GM18907 (cell line): ENCODE measurements around the gene ZNF816.
A peak's percentile ranks its signal among the peaks of the same experiment; 100 is the strongest.
"Not testable (repeated sequence)": the region's sequence is repeated elsewhere in the genome, so short reads cannot be mapped to it uniquely, and the experiment has no call there.

ENCODE experiments used
- ATAC-seq: cut with Tn5 transposase; IDR thresholded peaks from one replicate; pipeline ENCODE4 v1.9.1; 2021; ENCODE audit warnings: mild to moderate bottlenecking, moderate library complexity; ENCODE audit not compliant: unreplicated experiment

The ZNF816 gene

DNA sequence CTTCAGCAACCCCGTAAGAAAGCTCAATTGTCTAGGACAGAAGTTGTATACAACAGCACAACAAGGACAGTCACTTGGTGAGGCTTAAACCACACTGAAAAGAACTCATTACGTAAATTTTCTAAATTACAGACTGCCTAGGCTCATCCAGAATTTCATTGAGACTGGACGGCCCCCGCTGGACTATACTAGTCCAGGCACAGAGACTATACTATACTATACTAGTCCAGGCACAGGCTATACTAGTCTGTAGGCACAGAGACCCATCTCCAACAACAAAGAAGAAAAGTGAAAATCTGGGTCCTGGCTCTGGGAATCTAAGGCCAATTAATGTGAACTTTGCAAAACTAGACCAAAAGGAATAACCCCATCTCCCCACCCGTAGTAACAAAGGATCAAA lies 700 bp downstream of the ZNF816 start:
- ATAC-seq: no peak

DNA sequence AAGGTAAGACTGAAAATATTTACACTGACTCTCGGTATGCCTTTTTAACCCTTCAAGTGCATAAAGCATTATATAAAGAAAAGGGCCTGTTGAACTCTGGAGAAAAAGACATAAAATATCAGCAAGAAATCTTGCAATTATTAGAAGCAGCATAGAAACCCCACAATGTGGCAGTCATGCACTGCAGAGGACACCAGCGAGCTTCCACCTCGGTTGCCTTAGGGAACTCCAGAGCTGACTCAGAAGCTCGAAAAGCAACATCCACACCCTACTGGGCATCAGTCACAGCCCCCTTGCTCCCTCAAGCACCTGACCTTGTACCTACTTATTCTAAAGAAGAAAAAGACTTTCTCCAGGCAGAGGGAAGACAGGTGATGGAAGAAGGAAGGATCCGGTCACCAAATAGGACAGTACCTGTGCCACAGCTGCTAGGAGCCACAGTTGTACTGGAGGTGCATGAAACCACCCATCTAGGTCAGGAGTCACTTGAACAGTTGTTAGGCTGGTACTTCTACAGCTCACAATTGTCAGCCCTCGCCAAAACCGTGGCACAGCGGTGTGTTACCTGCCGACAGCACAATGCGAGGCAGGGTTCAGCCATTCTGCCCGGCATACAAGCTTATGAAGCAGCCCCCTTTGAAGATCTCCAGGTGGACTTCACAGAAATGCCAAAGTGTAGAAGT lies 2.9 kb downstream of the ZNF816 start:
- ATAC-seq: no peak

DNA sequence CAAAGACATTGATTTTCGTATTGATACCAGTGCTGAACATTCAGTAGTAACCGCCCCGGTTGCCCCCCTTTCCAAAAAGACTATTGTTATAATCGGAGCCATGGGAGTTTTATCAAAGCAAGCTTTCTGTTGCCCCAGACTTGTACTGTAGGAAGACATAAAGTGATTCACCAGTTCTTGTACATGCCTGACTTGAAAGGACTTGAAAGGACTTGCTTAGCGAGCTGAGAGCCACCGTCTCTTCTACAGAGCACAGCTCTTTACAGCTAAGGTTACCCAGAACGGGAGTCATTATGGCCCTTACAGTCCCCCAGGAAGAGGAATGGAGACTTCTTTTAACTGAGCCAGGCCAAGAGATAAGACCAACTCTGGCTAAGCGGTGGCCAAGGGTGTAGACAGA lies 5.1 kb downstream of the ZNF816 start:
- ATAC-seq: no peak

DNA sequence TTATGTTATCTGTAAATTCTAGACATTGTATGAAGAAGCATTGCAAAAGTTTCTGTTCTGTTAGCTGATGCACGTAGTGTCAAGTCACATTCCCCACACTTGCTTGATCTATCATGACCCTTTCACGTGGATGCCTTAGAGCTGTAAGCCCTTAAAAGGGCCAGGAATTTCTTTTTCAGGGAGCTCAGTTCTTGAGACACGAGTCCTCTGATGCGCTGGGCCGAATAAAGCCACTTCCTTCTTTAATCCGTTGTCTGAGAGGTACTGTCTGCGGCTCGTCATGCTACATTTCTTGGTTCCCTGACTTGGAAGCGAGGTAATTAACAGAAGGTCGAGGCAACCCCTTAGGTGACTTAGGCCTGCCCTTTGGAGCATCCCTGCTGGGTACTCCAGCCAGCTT lies 5.8 kb downstream of the ZNF816 start:
- no peak for ATAC-seq

DNA sequence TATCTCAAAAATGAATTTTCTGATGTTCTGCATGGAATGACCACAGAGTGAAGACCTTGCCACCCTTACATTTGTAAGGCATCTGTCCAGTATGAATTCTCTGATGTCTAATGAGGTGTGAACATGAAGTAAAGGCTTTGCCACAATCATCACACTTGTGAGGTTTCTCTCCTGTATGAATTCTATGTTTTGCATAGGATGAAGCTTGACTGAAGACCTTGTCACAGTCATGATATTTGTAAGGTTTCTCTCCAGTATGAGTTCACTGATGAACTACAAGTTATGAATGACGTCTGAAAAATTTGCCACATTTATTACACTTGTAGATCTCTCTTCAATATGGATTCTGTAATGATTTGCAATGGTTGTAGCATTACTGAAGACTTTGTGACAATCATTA lies 13.3 kb downstream of the ZNF816 start:
- no peak for ATAC-seq

DNA sequence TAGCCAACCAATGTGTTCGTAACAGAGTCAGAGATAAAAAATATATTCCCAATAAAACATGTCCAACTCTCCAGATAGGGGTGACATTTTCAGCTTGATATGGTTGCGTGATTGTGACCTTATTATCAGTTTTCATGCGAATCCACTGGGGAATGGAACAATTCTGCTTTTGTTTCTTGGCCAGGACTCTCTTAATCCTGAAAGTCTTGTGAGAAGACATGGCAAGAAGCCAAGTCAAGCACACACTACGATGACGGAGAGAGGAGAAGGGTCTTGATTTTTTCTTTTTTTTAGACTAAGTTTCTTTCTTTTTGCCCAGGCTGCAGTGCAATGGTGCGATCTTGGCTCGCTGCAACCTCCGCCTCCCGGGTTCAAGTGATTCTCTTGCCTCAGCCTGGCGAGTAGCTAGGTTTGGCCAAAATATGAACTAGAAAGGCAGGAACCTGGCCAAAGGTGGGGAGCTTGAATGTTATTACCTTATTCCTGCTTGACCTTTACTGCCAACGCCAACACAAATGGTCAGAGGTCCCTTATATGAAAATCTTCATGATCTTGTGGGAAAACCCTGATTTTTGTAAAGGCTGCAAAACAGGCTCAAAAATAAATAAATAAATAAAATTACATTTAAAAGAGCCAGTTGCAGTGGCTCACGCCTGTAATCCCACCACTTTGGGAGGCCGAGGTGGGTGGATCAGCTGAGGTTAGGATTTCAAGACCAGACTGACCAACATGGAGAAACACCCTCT lies 14.5 kb downstream of the ZNF816 start:
- ATAC-seq: no peak

DNA sequence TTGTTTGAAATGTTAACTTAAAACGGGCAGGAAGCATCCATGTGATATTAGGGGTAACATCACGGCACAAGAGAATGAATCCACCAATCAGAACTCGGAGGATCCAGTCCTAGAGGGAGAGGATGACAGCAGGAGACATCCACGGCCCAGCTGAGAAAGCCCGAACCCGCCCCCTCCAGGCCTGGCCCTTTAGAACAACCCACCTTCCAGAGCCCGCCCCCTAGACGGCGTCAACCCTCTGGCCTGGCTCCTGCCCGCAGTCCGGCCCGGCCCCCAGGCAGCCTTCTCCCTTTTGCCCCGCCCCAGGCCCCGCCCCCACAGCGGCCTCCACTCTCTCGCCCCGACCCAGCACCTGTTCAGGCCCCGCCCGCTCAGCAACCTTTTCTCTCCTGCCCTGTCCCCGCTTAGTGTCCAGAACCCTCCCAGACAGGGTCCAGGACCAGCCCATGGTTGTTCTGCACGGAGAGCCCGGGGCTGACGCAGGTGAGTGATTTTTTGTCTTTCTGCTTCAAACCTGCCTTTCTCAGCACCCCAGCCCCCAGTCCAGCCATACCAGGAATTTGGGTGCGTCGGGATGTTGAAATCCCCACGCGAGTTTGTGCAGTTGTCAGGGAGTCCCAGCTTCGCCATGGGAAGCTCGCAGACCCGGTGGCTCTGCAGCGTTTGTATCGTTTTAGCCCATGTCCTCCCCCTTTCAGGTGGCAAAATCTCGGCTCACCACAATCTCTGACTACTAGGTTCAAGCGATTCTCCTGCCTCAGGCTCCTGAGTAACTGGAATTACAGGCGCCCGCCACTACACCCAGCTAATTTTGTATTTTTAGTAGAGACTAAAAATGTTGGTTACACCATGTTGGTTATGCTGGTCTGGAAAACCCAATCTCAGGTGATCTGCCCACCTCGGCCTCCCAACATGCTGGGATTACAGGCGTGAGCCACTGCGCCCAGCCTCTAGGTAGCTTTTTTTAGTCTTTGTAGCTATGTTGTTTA lies 16.1 kb downstream of the ZNF816 start:
- no peak for ATAC-seq

DNA sequence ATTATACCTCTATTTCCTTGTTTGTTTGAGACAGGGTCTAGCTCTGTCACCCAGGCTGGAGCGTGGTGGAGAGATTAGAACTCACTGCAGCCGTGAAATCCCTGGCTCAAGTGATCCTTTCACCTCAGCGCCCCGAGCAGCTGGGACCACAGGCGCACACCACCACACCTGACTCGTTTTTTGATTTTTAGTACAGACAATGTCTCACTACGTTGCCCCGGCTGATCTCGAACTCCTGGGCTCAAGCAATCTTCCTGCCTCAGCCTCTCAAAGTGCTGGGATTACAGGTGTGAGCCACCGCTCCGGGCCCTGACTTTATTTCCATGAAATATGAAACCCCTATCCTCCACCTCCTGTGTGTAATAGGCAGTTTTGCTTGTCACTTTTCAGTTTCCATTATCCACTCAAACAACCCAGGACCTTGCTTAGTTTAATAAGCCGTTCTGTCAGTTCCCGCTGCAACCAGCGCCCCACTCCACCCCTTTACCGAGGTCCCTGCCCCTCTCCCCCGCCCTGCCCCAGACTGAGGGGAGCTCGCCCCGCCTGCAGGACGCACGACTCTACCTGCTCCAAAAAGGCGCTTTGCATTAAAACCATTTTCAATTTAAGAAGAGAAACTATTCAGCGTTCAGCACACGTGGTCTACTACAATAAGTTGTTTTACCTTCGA lies 16.9 kb downstream of the ZNF816 start:
- no peak for ATAC-seq

DNA sequence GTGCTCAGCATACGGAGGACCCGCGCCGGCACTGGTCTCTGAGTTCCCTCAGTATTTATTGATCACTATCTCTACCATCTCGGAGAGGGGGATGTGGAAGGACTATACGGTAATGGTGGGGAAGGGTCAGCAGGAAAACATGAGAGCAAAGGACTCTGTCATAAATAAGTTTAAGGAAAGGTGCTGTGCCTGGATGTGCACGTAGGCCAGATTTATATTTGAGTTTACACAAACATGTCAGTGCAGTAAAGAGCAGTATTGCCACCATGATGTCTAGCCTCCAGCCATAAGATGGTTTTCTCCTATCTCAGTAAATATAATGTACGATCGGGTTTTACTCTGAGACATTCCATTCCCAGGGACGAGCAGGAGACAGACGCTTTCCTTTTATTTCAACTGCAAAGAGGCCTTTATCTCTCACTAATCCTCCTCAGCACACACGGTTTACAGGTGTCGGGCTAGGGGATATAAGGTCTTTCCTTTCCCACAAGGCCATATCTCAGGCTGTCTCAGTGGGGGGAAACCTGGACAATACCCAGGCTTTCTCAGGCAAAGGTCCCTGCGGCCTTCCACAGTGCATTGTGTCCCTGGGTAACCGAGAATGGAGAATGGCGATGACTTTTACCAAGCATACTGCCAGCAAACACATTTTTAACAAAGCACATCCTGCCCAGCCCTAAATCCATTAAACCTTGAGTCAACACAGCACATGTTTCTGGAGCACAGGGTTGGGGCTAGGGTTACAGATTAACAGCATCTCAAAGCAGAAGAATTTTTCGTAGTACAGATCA lies 17.8 kb downstream of the ZNF816 start:
- not testable (repeated sequence) for ATAC-seq

DNA sequence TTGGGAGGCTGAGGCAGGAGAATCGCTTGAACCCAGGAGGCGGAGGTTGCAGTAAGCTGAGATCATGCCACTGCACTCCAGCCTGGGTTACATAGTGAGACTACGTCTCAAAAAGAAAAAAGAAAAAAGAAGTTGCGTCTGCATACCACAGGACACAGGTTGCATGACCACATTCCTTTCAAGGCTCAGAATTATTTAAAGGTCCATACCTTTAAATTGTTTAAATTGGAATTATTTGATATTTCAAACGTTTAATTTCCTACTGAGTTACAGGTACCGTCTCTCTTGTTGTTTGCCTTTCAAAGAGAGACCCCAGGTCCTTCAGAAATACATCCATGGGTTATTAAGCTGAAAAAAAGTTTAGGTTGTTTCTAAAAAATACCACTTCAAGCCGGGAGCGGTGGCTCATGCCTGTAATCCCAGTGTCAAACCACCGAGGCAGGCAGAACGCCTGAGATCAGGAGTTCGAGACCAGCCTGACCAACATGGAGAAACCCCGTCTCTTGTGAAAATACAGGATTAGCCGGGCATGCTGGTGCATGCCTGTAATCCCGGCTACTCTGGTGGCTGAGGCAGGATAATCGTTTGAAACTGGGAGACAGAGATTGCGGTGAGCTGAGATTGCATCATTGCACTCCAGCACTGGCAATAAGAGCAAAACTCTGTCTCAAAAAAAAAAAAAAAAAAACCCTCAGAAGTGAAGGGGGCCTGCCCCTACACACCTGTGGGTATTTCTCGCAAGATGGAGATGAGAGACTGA lies 18.6 kb downstream of the ZNF816 start:
- no peak for ATAC-seq

DNA sequence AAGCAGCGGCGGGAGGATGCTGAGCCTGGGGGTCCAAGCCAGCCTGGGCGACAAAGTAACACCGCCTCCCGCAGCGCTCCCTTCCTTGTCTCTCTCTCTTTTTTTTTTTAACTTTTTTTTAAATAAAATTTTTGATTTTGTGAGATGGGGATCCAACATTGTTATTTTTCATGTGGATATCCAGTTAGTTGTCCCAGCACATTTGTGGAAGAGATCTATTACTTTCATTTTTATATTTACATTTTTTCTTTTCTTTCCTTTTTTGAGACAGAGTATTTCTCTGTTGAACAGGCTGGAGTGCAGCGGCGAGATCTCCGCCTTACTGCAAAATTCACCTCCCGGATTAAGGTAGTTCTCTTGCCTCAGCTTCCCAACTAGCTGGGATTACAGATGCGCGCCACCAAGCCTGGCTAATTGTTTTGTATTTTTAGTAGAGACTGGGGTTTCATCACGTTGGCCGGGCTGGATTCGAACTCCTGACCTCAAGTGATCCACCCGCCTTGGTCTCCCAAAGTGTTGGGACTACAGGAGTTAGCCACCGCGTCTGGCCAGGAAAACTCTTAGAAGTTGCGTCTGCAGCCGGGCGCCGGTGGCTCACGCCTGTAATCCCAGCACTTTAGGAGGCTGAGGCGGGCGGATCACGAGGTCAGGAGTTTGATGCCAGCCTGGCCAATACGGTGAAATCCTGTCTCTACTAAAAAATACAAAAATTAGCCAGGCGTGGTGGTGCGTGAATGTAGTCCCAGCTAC lies 19.4 kb downstream of the ZNF816 start:
- no peak for ATAC-seq

DNA sequence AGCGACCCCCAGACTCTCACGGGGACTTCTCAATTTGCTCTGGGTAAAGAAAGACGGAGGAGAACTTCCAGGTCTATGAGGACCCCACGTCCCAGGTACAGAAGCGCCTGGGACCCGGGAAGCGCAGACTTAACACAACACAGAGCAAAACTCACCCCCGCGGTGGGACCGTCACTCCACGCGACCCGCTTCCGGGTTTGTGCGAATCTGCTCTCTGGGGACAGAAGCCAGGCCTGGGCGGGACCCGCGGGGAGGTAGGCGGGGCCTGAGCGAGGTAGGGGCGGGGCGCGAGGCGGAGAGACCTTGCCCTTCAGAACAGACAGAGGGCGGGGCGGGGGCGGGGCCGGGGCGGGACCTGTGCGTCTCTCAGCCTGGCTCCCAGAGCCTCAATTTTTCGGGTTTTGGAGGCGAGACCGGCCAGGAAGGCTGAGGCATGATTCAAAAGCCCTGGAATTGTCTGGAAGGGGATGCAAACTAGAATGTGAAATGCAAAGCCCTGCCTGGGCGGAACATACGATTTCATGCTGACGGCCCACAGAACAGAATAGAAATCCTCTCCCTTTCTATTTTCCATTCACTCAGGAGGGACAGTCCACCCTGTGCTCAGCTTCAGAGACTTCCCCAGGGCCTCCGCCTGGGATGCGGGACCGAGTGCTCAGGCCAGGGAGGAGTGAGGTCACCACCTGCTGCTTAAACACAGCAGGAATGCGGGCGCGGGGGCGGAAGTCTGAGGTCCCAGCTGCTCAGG lies 20.1 kb downstream of the ZNF816 start:
- peak; percentile 92 for ATAC-seq

DNA sequence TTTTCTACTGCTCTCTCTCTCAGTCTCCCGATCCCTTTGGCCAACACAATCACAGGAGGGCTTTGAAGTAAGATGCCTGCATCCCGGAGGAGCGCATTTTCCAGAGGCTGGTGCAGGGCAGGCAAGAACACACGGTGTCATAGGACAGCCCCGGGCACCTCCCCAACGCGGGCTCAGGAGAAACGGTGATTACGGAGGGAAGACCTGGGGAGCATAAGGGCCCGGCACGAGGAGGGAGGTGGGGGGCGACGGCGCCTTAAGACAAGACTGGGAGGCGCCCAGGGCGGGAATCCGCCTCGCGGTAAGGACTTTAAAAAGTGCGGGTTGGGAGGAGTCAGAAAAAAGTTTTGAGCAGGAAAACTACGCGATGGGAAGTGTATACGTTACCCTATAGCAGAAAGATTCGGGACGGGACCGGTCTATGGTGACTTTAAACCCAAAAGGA lies 20.7 kb downstream of the ZNF816 start:
- peak; percentile 35 for ATAC-seq

DNA sequence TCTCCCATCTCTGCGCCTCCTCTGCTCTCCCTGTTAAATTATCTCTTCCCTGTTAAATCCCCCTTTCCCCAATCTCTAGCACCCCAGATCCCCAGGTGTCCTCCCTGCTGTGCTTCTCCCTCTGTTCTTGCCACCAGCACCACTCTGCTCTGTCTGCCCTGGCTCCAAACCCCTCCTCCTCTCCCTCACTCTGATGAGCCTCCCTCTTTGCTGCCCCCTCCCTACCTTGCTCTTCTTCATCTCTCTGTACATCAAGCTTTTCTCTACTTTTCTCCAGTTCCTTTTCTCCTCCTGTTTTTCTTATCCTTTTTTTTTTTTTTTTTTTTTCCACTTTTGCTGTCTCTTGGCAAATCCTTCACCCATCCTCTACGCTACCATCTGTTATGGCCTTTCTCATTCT lies 21.2 kb downstream of the ZNF816 start:
- not testable (repeated sequence) for ATAC-seq

DNA sequence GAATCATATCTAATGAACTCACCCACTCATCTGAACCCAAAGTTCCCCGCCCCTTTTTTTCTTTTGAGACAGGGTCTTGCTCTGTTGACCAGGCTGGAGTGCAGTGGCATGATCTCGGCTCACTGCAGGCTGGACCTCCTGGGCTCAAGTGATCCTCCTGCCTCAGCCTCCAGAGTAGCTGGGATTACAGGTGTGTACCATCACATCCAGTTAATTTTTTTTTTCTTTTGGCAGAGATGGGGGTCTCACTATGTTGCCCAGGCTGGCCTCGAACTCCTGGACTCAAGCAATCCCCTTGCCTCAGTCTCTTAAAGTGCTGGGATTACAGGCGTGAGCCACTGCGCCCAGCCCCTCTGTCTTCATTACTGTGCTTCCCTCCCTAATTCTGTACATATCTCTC lies 21.8 kb downstream of the ZNF816 start:
- not testable (repeated sequence) for ATAC-seq

DNA sequence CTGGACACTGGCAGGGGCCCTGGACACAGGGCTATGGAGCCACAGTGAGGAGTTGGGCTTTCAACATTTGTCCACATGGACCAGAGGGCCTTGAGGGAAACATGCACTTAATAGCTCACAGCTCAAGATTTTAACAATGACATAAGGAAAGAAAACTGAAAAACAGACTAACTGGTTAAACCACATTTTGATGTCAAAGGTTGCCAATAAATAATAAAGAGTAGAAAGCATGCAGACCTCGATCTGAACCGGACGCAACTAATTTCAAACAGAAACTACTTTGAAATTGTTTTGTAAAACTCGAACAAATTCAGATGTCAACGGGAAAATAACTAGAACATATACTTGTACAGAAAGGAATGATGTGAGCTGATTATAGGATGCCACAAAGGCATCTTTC lies 23.9 kb downstream of the ZNF816 start:
- no peak for ATAC-seq

DNA sequence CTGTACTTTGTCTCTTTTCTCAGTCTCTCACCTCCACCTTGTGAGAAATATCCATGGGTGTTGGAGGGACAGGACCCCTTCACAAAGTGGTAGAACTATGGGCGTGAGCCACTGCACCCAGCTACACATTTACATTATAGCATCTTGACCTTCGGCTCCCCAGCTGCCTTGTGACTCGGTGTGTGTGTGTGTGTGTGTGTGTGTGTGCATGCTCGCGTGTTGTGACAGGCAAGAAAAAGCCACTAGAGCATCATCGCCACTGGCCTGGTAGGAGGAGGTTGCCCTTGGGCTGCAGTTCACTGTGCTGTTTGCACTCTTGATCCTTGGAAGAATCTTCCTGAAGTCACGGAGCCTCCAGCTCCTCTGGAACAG lies 25.7 kb downstream of the ZNF816 start:
- ATAC-seq: no peak
